HepG2 (cell line): ENCODE results near the gene SNX10. TPM values are rescaled to one million over a fixed set of nuclear protein-coding genes. Genes with fewer than 3 reads are reported as not detected.
A peak's percentile ranks its signal among the peaks of the same experiment; 100 is the strongest.

Source experiments
- ATF4 ChIP-seq, 2 experiments: fragments of 450-650 bp in 1 of 2; sonication (generic) in 1 of 2; formaldehyde crosslinking; IDR thresholded peaks; 2 replicates each; pipeline versions ENCODE4 v1.5.0 to v1.8.0; 2020 to 2022; ENCODE audit warnings: mild to moderate bottlenecking in 1 of 2, missing genetic modification reagents in 1 of 2
- CEBPB ChIP-seq: IDR thresholded peaks from 2 replicates; pipeline ENCODE4 v1.6.1; 2011; ENCODE audit warnings: low read depth, low read length, improper control_type of control experiment, borderline replicate concordance
- HBP1 ChIP-seq: IDR thresholded peaks from 2 replicates; pipeline ENCODE4 v1.6.1; 2016; ENCODE audit warnings: low read depth, control low read depth
- HDAC2 ChIP-seq: sonication (generic); formaldehyde crosslinking; IDR thresholded peaks from 2 replicates; pipeline ENCODE4 v1.4.0; 2020; ENCODE audit warnings: missing genetic modification reagents
- HNRNPLL ChIP-seq: fragments of 200-400 bp; formaldehyde crosslinking; IDR thresholded peaks from 2 replicates; pipeline ENCODE4 v1.6.1; 2017; ENCODE audit warnings: mild to moderate bottlenecking, low read depth, low read length; ENCODE audit not compliant: poor library complexity, severe bottlenecking
- KAT8 ChIP-seq: IDR thresholded peaks from 2 replicates; pipeline ENCODE4 v1.6.1; 2016; ENCODE audit warnings: missing genetic modification reagents, missing compliant biosample characterization
- KDM2A ChIP-seq: sonication (generic); formaldehyde crosslinking; IDR thresholded peaks from 2 replicates; pipeline ENCODE4 v1.4.0; 2020; ENCODE audit warnings: low read depth, missing genetic modification reagents, borderline replicate concordance
- KDM5A ChIP-seq: fragments of 200-600 bp; sonication (generic); IDR thresholded peaks from 2 replicates; pipeline ENCODE4 v1.7.0; 2018; ENCODE audit warnings: antibody characterized with exemption, mild to moderate bottlenecking, low read length, borderline replicate concordance
- RARA ChIP-seq: IDR thresholded peaks from 2 replicates; pipeline ENCODE4 v1.6.1; 2016; ENCODE audit warnings: missing genetic modification reagents, missing compliant biosample characterization
- UBTF ChIP-seq: sonication (generic); formaldehyde crosslinking; IDR thresholded peaks from 2 replicates; pipeline ENCODE4 v1.4.0; 2020; ENCODE audit warnings: mild to moderate bottlenecking, missing genetic modification reagents
- ZNF512 ChIP-seq: sonication (generic); formaldehyde crosslinking; IDR thresholded peaks from 2 replicates; pipeline ENCODE4 v1.4.0; 2020; ENCODE audit warnings: mild to moderate bottlenecking, missing genetic modification reagents
- ZNF652 ChIP-seq: IDR thresholded peaks from 2 replicates; pipeline ENCODE4 v1.6.1; 2016; ENCODE audit warnings: low read depth, borderline replicate concordance
- ZNF687 ChIP-seq: sonication (generic); formaldehyde crosslinking; IDR thresholded peaks from 2 replicates; pipeline ENCODE4 v1.5.1; 2020; ENCODE audit warnings: mild to moderate bottlenecking, missing genetic modification reagents, moderate library complexity
- ZNF710 ChIP-seq: sonication (generic); formaldehyde crosslinking; IDR thresholded peaks from 2 replicates; pipeline ENCODE4 v1.5.0; 2020; ENCODE audit warnings: mild to moderate bottlenecking, missing genetic modification reagents, borderline replicate concordance
- polyA plus RNA-seq, 8 experiments: library from polyadenylated mRNA; depleted of rRNA in 3 of 8; stranded (reverse) in 7 of 8; unstranded in 1 of 8; fragments of >200 nt; fragmentation: Illumina TruSeq in 4 of 8; extraction: Trizol in 4 of 8; gene quantifications; 2 replicates each; pipeline versions ENCODE4 v1.2.1 to v1.2.3, GENCODE V29; 2011 to 2016; ENCODE audit warnings: low read depth in 4 of 8, missing spikeins in 1 of 8, mixed read lengths in 1 of 8; ENCODE audit not compliant: insufficient read depth in 1 of 8
- total RNA-seq, 5 experiments: library from RNA; depleted of rRNA; stranded (reverse); fragments of >200 nt; fragmentation: Illumina TruSeq; extraction: Trizol; gene quantifications; 2 replicates each; pipeline ENCODE4 v1.2.3, GENCODE V29; 2016; ENCODE audit warnings: low read depth in 1 of 5

Gene SNX10
- total and polyA plus RNA-seq, 2 of the 13 experiments (the other 11 are each of a cell fraction or from before 2014, with no cell fraction given) = 26.0 to 27.6 TPM

- 0 out of 2 replicates have a peak, but pooled peaks have one; percentile 18 for TF ChIP-seq RARA (CRISPR knock-in tag)
- peak in 1 of 2 experiments; percentile 91; a peak in 2 of 4 replicates for TF ChIP-seq ATF4 (CRISPR knock-in tag; IDR thresholded peaks at IDR 0.05)
- TF ChIP-seq HNRNPLL = no peak
- 0 out of 2 replicates have a peak, but pooled peaks have one; percentile 21 for TF ChIP-seq KDM2A
- peak; percentile 83 for TF ChIP-seq ZNF687 (CRISPR knock-in tag)
- TF ChIP-seq UBTF (CRISPR knock-in tag) = peak; percentile 16; the same call in 1 of the 2 replicates
- TF ChIP-seq HDAC2 (CRISPR knock-in tag) = peak; percentile 32; the same call in 1 of the 2 replicates
- no peak for TF ChIP-seq HBP1 (CRISPR knock-in tag)
- TF ChIP-seq ZNF710 (CRISPR knock-in tag) = 0 out of 2 replicates have a peak, but pooled peaks have one; percentile 8
- peak; percentile 83 for TF ChIP-seq CEBPB
- TF ChIP-seq KAT8 (CRISPR knock-in tag) = 0 out of 2 replicates have a peak, but pooled peaks have one; percentile 21
- no peak for TF ChIP-seq KDM5A
- TF ChIP-seq ZNF652 (CRISPR knock-in tag) = peak; percentile 80
- TF ChIP-seq ZNF512 (CRISPR knock-in tag) = no peak
Observed at GRCh38 chr7:26343320-26343832, 51.7 kb downstream of the SNX10 start (continued).
